IMR-90 (cell line): ENCODE measurements around the gene CYP4F3.

Experiments used
- CEBPB ChIP-seq: IDR thresholded peaks from 2 replicates; pipeline ENCODE4 v1.6.1; 2012; ENCODE audit warnings: low read depth, low read length, improper control_type of control experiment
- CTCF ChIP-seq: conservative IDR thresholded peaks from 2 replicates; pipeline ENCODE4 v1.5.1; 2012; ENCODE audit warnings: mild to moderate bottlenecking, low read depth, low read length, improper control_type of control experiment
- ELK1 ChIP-seq: fragments of 150-350 bp; IDR thresholded peaks from 2 replicates; pipeline ENCODE4 v1.6.1; 2016; ENCODE audit warnings: low read depth, mild to moderate bottlenecking, low read length, moderate library complexity, borderline replicate concordance
- FOS ChIP-seq: fragments of 150-350 bp; IDR thresholded peaks from 2 replicates; pipeline ENCODE4 v1.6.1; 2016; ENCODE audit warnings: low read depth, low read length
- NFE2L2 ChIP-seq: fragments of 150-350 bp; IDR thresholded peaks from 2 replicates; pipeline ENCODE4 v1.6.1; 2016; ENCODE audit warnings: low read depth, mild to moderate bottlenecking, low read length
- POLR2A ChIP-seq: IDR thresholded peaks from 2 replicates; pipeline ENCODE4 v1.6.1; 2012; ENCODE audit warnings: mild to moderate bottlenecking, low read depth, low read length
- RCOR1 ChIP-seq: IDR thresholded peaks from 2 replicates; pipeline ENCODE4 v1.6.1; 2012; ENCODE audit warnings: mild to moderate bottlenecking, low read length, improper control_type of control experiment; ENCODE audit not compliant: insufficient replicate concordance
- USF2 ChIP-seq: fragments of 150-350 bp; IDR thresholded peaks from 2 replicates; pipeline ENCODE4 v1.6.1; 2017; ENCODE audit warnings: mild to moderate bottlenecking, antibody characterized with exemption, low read length, low read depth

DNA sequence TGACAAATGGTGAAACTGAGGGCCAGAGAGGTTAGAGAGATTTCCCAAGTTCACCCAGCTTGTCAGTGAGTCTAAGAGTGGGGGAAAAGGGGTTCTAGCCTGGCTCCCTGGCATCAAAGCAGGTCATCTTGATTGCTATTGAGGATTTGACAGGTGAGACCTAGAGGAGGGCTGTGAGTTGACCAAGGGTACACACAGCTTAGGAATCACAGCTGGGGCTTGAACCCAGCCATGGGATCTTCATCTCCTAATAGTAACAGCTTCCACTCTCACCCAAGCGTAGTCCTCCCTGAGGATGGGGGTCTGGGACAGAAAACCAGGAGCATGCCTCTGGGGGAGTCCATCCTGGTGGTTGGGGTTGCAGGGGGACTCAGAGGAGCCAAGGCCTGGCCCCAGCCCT lies 18.9 kb upstream of the CYP4F3 start:
- TF ChIP-seq RCOR1: no peak
- no peak for TF ChIP-seq CEBPB
- no peak for TF ChIP-seq CTCF
- TF ChIP-seq FOS: no peak
- no peak for TF ChIP-seq NFE2L2
- TF ChIP-seq USF2: no peak
- TF ChIP-seq POLR2A: no peak
- no peak for TF ChIP-seq ELK1
